GM12878 (cell line): ENCODE data around the gene PRAC2. TPM values are rescaled to one million over a fixed set of nuclear protein-coding genes. Genes with fewer than 3 reads are reported as not detected.

Experiments used
- ATAC-seq: fragments of 200-7000 bp; cut with Tn5 transposase; 3 replicates; pipeline ENCODE4 v1.9.1; 2020; ENCODE audit warnings: mild to moderate bottlenecking, moderate library complexity
- BruUV-seq: library from RNA; stranded (reverse); fragments of 400-500 nt; replicated peaks from 2 replicates; lab custom pipeline; 2021; lab: Mats Ljungman, UMichigan
- CTCF ChIA-PET: fragments of 300-600 bp; sonication (Branson Sonifier 250); formaldehyde crosslinking; extraction: SDS; loops from one replicate; lab custom pipeline; 2021; ENCODE audit warnings: inconsistent platforms; lab: Yijun Ruan, JAX
- POLR2A ChIA-PET: fragments of 350-600 bp; formaldehyde crosslinking; extraction: SDS; loops from one replicate; lab custom pipeline; 2021; ENCODE audit warnings: inconsistent platforms; lab: Charles Lee
- RAD21 ChIA-PET: fragments of 300-600 bp; sonication (Branson Sonifier 250); formaldehyde crosslinking; loops from one replicate; lab custom pipeline; 2023; ENCODE audit warnings: antibody characterized with exemption; ENCODE audit not compliant: unreplicated experiment; lab: Charles Lee
- SMC1A ChIA-PET: fragments of 300-600 bp; sonication (Branson Sonifier 250); formaldehyde crosslinking; loops from one replicate; lab custom pipeline; 2023; ENCODE audit not compliant: unreplicated experiment, uncharacterized antibody; lab: Charles Lee
- DNase-seq: peaks from one replicate; pipeline ENCODE4 v3.0.0-alpha.2; 2011; ENCODE audit warnings: low read depth, low spot score
- FAIRE-seq: peaks from 3 replicates; lab custom pipeline; 2011; peaks lifted over from hg19 to GRCh38; lab: Jason Lieb, UNC
- H2AFZ ChIP-seq: 2 replicates; pipeline ENCODE4 v1.6.0; 2011; ENCODE audit warnings: low read depth, low read length, control low read depth; ENCODE audit not compliant: control insufficient read depth
- H3K27ac ChIP-seq: 2 replicates; pipeline ENCODE4 v1.5.1; 2011; ENCODE audit warnings: control low read depth; ENCODE audit not compliant: control insufficient read depth, insufficient read depth
- H3K27me3 ChIP-seq, 2 experiments: replicated peaks in 1 of 2; 2 replicates each; pipeline versions ENCODE4 v1.6.0 to v1.6.1; 2011; ENCODE audit warnings: low read length in 1 of 2; ENCODE audit not compliant: control insufficient read depth in 2 of 2, insufficient read depth in 2 of 2
- H3K36me3 ChIP-seq, 2 experiments: 2 replicates each; pipeline ENCODE4 v1.5.1; 2011; ENCODE audit warnings: low read length in 1 of 2; ENCODE audit not compliant: control insufficient read depth in 2 of 2, insufficient read depth in 2 of 2
- H3K4me1 ChIP-seq: 2 replicates; pipeline ENCODE4 v1.6.1; 2011; ENCODE audit warnings: mild to moderate bottlenecking, low read length, moderate library complexity, mixed read lengths; ENCODE audit not compliant: control insufficient read depth, insufficient read depth
- H3K4me2 ChIP-seq: 2 replicates; pipeline ENCODE4 v1.6.0; 2011; ENCODE audit warnings: control low read depth; ENCODE audit not compliant: control insufficient read depth, insufficient read depth
- H3K4me3 ChIP-seq: fragments of 200-600 bp; sonication (generic); 2 replicates; pipeline ENCODE4 v1.5.1; 2016
- H3K79me2 ChIP-seq: 2 replicates; pipeline ENCODE4 v1.6.0; 2011; ENCODE audit warnings: low read length; ENCODE audit not compliant: control insufficient read depth, insufficient read depth
- H3K9ac ChIP-seq: 2 replicates; pipeline ENCODE4 v1.8.0; 2011; ENCODE audit warnings: low read length, control low read depth, mixed read lengths; ENCODE audit not compliant: control insufficient read depth, insufficient read depth
- H3K9me3 ChIP-seq: replicated peaks from 3 replicates; pipeline ENCODE4 v1.5.1; 2011; ENCODE audit warnings: mild to moderate bottlenecking, low read length; ENCODE audit not compliant: control insufficient read depth, insufficient read depth
- H4K20me1 ChIP-seq: 2 replicates; pipeline ENCODE4 v1.6.0; 2011; ENCODE audit not compliant: control insufficient read depth, insufficient read depth
- CUX1 ChIP-seq: IDR thresholded peaks from 2 replicates; pipeline ENCODE4 v1.6.1; 2012; ENCODE audit warnings: improper control_type of control experiment, low read depth, low read length; ENCODE audit not compliant: insufficient replicate concordance
- EED ChIP-seq: sonication (generic); IDR thresholded peaks from 2 replicates; pipeline ENCODE4 v1.6.1; 2016; ENCODE audit warnings: antibody characterized with exemption, low read depth
- FOXM1 ChIP-seq: IDR thresholded peaks from 2 replicates; pipeline ENCODE4 v1.6.1; 2012; ENCODE audit warnings: low read depth, mild to moderate bottlenecking, inconsistent platforms, low read length, moderate library complexity
- HDAC2 ChIP-seq: fragments of 200-600 bp; sonication (generic); IDR thresholded peaks from 2 replicates; pipeline ENCODE4 v1.6.1; 2017
- HDAC6 ChIP-seq: fragments of 200-600 bp; sonication (generic); IDR thresholded peaks from one replicate; pipeline ENCODE4 v1.8.0; 2017; ENCODE audit warnings: antibody characterized with exemption; ENCODE audit not compliant: unreplicated experiment
- HSF1 ChIP-seq: fragments of 150-350 bp; IDR thresholded peaks from 2 replicates; pipeline ENCODE4 v1.6.1; 2014; ENCODE audit warnings: mild to moderate bottlenecking, low read depth, low read length
- MYB ChIP-seq: fragments of 150-350 bp; IDR thresholded peaks from 2 replicates; pipeline ENCODE4 v1.6.1; 2014; ENCODE audit warnings: mild to moderate bottlenecking, low read depth, low read length, borderline replicate concordance
- PAX5 ChIP-seq: IDR thresholded peaks from 2 replicates; pipeline ENCODE4 v1.6.1; 2011; ENCODE audit warnings: low read depth, low read length, borderline replicate concordance
- RBBP5 ChIP-seq: fragments of 200-600 bp; sonication (generic); conservative IDR thresholded peaks from 2 replicates; pipeline ENCODE4 v1.6.1; 2016
- RELA ChIP-seq: fragments of 450-650 bp; IDR thresholded peaks from 2 replicates; pipeline ENCODE4 v1.8.0; 2014; ENCODE audit warnings: borderline replicate concordance; ENCODE audit not compliant: partially characterized antibody
- SUZ12 ChIP-seq: fragments of 200-600 bp; sonication (generic); IDR thresholded peaks from one replicate; pipeline ENCODE4 v1.6.1; 2018; ENCODE audit warnings: antibody characterized with exemption, mild to moderate bottlenecking; ENCODE audit not compliant: unreplicated experiment
- WGBS: methylation state at CpG from one replicate; pipeline ENCODE4 v1.1.6; 2016; ENCODE audit warnings: low lambda C conversion rate; ENCODE audit not compliant: insufficient replicate concordance, insufficient coverage; ENCODE audit errors: missing lambda C conversion rate; 5-methylcytosine and 5-hydroxymethylcytosine counted together
- in situ Hi-C: fragments of 300-500 bp; cut with MboI; formaldehyde crosslinking; loops from 9 replicates; pipeline ENCODE4 v1.14.3; 2018; ENCODE audit warnings: mixed read lengths
- intact Hi-C: fragments of 100-400 bp; cut with micrococcal nuclease; formaldehyde crosslinking; loops from one replicate; pipeline ENCODE4 v1.14.2; 2022; ENCODE audit not compliant: unreplicated experiment
- polyA plus RNA-seq, 11 experiments: library from polyadenylated mRNA; depleted of rRNA in 4 of 11; unstranded in 6 of 11; stranded (reverse) in 5 of 11; fragments of >200 nt; fragmentation: Nextera tagmentation in 4 of 11; fragmentation: Illumina TruSeq in 1 of 11; extraction: Ambion mirVana in 4 of 11; extraction: Trizol in 1 of 11; gene quantifications; 1 replicate in 1 of 11; 2 replicates in 10 of 11; pipeline versions ENCODE4 v1.2.1 to v1.2.3, GENCODE V29; 2011 to 2016; ENCODE audit warnings: inconsistent platforms in 2 of 11, missing spikeins in 2 of 11, low read depth in 1 of 11
- total RNA-seq, 4 experiments: library from RNA; depleted of rRNA in 3 of 4; stranded (reverse); fragments of >200 nt in 3 of 4; fragmentation: Illumina TruSeq in 1 of 4; extraction: Trizol in 1 of 4; gene quantifications; 2 replicates each; pipeline versions ENCODE4 v1.2.1 to v1.2.3, GENCODE V29; 2013 to 2021

The PRAC2 gene
- total and polyA plus RNA-seq, 10 of the 15 experiments (the other 5 are each of a cell fraction or from before 2014, with no cell fraction given): 0.31 TPM; not detected in 9

DNA sequence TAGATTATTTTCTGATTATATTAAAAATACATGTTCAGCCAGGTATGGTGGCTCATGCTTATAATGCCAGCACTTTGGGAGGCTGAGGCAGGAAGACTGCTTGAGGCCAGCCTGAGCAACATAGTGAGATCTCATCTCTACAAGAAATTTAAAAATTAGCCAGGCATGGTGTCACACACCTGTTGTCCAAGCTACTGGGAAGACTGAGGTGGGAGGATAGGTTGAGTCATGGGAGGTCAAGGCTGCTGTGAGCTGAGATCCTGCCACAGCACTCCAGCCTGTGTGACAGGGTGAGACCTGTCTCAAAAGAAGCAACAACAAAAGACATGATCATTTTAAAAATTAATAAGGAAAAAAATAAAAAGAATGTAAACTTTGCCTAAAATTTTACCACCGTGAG, 41.4 kb upstream of the PRAC2 start:
- H3K36me3 ChIP-seq: no peaks in the 10 kb centered on the region
- no peaks in the 10 kb centered on the region for H4K20me1 ChIP-seq
- no peaks in the 10 kb centered on the region for H3K79me2 ChIP-seq
- 0 out of 2 replicates have a peak, but pooled peaks cover 2% of the 10 kb centered on the region for H3K4me1 ChIP-seq
- TF ChIP-seq FOXM1 (no peak), PAX5 (no peak), HDAC2 (no peak), SUZ12 (no peak), EED (no peak), RELA (no peak), HSF1 (no peak), RBBP5 (no peak), MYB (no peak), HDAC6 (no peak), CUX1 (no peak)
- no peak overlapping the region for H3K27ac ChIP-seq
- no peaks in the 10 kb centered on the region for H3K9me3 ChIP-seq
- ChIA-PET SMC1A (interaction anchor here (0.7 to 1.2 kb wide), 2 partner anchors 28 to 197 kb away, joined by 3 read pairs; no protein-coding TSS in a partner anchor), RAD21 (interaction anchor here (0.7 to 1.0 kb wide), 3 partner anchors 42 to 197 kb away, joined by 3 to 5 read pairs (median 3); no protein-coding TSS in a partner anchor), CTCF (interaction anchor here (0.6 to 10.0 kb wide), 6 partner anchors 41 to 351 kb away, joined by 3 to 271 read pairs (median 42); partner anchors contain the start of genes PRAC1 and PRAC2), POLR2A (interaction anchor here (0.5 kb wide), 1 partner anchor 330 kb away, joined by 3 read pairs; no protein-coding TSS in a partner anchor)
- WGBS: 88% methylated on average over 1 of the region's 1 CpG
- H3K4me3 ChIP-seq: no peak overlapping the region
- H3K9ac ChIP-seq: no peak overlapping the region
- intact Hi-C loops (no loop called here), in situ Hi-C loops (no loop called here)
- no TSS peak for BruUV-seq
- ATAC-seq (no peak), FAIRE-seq (no peak), DNase-seq (no peak)
- no peak overlapping the region for H2AFZ ChIP-seq
- H3K27me3 ChIP-seq: no peaks in the 10 kb centered on the region; a peak in 1 of 4 replicates
- H3K4me2 ChIP-seq: no peak overlapping the region
